Limb (tissue), 2 donors: ENCODE results near the gene MBLAC1.
"Not testable (repeated sequence)": the region's sequence is repeated elsewhere in the genome, so short reads cannot be mapped to it uniquely, and the experiment has no call there.

ENCODE experiments used
- DNase-seq, 2 donors: peaks; one replicate each; pipeline ENCODE4 v3.0.0-alpha.2; 2016; ENCODE audit errors: extremely low spot score in 2 of 2

MBLAC1 gene

DNA sequence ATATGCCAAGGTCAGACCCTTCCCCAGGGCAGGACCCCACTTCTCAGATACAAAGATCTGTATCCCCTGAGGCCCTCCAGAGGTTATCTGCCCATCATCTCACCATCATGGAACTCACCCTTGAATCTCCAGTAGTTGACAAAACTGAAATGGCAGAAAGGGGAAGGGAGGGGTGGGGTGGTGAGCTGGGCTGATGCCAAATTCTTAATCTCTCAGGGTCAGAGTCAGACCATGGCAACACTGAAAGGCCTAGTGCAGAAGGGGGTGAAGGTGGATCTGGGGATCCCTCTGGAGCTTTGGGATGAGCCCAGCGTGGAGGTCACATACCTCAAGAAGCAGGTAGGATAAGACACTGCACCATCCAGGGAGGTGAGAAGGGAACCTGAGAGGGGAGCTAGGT lies 4.2 kb upstream of the MBLAC1 start:
- DNase-seq, result no peak

DNA sequence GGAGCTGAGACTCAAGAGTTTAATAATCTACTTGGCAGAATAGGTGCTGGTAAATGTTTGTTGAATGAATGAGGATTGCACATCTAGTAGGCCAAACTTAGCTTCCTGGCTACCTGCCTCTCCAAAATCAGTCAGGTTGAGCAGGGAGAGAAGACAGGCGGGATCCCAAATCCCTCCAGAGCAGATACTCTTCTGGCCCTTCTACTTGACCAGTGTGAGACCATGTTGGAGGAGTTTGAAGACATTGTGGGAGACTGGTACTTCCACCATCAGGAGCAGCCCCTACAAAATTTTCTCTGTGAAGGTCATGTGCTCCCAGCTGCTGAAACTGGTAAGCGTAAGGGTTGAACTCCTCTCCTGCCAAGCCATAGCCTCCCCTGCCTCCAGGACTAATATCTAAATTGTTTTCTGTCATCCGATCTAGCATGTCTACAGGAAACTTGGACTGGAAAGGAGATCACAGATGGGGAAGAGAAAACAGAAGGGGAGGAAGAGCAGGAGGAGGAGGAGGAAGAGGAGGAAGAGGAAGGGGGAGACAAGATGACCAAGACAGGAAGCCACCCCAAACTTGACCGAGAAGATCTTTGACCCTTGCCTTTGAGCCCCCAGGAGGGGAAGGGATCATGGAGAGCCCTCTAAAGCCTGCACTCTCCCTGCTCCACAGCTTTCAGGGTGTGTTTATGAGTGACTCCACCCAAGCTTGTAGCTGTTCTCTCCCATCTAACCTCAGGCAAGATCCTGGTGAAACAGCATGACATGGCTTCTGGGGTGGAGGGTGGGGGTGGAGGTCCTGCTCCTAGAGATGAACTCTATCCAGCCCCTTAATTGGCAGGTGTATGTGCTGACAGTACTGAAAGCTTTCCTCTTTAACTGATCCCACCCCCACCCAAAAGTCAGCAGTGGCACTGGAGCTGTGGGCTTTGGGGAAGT lies 2.2 kb upstream of the MBLAC1 start:
- no peak for DNase-seq

DNA sequence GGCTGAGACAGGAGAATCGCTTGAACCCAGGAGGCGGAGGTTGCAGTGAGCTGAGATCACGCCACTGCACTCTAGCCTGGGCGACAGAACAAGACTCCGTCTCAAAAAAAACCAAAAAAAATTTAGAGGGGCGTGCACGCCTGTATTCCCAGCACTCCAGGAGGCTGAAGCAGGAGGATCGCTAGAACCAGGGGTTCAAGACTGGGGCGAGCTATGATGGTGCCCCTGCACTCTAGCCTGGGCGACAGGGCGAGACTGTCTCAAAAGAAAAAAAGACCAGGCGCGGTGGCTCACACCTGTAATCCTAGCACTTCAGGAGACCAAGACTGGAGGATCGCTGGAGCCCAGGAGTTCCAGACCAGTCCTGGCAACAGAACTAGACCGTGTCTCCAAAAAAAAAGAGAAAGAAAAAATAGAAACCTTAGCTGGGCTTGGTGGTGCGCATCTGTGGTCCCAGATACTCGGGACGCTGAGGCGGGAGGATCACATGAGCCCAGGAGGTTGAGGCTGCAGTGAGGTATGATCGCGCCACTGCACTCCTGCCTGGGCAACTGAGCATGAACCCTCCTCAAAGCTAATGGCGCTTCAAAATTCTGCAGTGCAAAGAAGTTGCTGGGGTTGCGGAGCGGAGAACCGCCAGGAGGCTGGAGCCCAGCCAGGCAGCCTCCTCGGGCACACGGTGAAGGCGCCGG lies 382 bp upstream of the MBLAC1 start:
- no peak for DNase-seq

DNA sequence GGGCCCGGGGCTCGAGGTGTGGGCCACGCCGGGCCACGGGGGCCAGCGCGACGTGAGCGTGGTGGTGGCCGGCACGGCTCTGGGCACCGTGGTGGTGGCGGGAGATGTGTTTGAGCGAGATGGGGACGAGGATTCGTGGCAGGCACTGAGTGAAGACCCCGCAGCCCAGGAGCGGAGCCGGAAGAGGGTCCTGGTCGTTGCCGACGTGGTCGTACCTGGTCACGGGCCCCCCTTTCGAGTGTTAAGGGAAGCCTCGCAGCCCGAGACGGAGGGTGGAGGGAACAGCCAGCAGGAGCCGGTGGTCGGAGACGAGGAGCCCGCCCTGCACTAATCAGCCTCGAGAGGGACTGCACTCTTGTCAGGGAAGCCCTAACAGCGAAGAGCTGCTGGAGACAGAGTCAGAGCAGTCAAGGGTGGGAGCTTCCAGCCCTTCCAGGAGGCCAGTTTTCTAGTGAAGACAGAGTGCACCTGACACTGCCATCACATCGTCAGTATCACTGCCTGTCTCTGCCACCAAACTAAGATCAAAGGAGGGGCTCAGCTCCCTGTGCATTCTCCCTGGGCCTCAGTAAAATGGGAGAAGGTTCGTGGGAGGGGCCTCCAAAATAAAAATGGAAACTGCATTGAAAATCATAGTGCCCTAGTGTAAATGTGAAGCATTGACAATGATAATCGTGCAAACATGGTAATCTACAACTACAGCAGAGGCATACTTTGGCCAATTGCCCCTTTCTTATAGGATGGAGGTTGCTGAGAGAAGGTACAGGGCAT lies 1.3 kb downstream of the MBLAC1 start:
- DNase-seq, result peak in 1 of 2 donors; percentile 64

DNA sequence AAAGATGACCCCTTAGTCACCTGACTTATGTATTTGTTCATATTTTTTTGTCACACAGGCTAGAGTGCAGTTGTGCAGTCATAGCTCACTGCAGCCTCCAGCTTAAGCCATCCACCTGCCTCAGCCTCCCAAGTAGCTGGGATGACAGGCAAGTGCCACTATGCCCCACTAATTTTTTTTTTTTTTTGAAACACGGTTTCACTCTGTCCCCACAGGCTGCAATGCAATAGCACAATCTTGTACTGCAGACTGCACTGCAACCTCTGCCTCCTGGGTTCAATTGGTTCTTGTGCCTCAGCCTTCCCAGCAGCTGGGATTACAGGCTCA lies 1.8 kb downstream of the MBLAC1 start:
- DNase-seq, result no peak

DNA sequence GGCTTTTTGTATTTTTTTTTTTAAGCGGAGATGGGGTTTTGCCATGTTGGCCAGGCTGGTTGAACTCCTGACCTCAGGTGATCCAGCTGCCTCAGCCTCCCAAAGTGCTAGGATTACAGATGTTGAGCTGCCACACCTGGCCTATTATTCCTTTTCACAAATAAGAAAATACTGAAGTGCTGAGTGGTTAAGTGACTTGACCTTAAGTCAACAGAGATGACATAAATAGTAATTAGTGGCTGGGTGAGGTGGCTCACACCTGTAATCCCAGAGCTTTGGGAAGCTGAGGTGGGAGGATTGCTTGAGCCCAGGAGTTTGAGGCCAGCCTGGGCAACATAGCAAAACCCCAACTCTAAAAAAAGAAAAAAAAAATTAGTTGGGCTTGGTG lies 3.4 kb downstream of the MBLAC1 start:
- not testable (repeated sequence) for DNase-seq

DNA sequence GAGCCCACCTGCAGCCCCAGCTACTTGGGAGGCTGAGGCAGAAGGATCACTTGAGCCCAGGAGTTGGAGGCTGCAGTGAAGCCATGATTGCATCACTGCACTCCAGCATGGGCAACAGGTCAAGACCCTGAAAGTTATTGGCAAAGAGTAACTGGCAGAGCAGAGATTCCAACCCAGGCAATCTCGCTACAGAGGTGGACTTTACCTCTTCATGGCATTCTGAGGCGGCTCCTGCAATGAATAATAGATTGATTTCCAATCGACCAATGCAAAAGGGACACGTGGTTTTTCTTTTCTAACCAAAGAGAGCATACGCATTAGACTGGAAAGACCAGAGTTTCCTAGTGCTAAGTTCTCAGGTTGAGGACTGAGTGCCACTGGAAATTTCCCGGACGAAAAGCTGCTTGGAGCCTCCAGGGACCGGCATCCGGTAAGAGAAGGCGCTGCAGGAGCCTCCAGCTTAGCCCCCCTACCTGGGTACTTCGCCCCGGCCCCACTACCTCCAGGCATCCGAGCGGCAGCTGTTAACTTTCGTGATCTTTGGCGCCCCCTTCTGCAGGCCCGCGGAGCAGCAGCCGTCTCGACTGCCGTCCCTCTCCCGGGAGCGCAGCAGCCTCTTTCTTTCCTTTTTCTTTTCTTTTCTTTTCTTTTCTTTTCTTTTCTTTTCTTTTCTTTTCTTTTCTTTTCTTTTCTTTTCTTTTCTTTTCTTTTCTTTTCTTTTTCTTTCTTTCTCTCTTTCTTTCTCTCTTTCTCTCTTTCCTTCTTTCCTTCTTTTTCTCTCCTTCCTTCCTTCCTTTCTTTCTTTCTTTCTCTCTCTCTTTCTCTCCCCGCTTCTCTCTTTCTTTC lies 4.1 kb downstream of the MBLAC1 start:
- peak; percentile 66 to 90 for DNase-seq

DNA sequence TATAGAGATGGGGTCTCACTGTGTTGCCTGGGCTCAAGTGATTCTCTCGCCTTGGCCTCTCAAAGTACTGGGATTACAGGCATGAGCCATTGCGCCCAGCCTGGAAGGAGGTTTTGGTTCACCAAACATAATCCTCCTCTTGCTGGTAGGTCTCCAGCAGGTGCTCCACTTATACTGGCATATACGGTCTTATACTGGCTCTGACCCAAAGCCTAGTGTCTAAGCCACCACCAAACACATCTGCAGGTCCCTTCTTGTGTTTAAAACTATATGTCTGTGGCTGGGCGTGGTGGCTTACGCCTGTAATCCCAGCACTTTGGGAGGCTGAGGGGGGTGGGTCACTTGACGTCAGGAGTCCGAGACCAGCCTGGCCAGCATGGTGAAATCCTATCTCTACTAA lies 5.4 kb downstream of the MBLAC1 start:
- no peak for DNase-seq

DNA sequence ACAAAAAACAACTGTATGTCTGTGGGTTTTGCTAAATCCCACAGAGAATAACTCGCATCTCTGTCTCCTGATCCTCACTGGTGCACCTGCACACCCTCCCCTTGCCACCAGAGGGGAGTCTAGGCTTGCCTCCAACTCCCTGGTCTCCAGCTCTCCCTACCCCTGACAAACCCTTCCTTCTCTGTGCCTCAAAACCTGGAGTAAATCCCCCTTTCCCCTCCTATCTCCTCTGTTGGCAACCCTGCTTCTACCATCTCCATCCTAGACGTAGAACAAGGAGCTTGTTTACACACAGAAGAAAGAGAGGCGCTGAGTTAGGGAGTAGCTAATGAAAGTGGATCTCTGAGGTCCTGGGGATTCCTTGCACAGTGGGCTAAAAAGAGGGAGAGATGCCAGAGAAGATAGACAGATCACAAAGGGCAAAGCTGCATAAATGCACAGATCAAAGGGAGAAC lies 6.0 kb downstream of the MBLAC1 start:
- DNase-seq, result peak; percentile 45 to 72

DNA sequence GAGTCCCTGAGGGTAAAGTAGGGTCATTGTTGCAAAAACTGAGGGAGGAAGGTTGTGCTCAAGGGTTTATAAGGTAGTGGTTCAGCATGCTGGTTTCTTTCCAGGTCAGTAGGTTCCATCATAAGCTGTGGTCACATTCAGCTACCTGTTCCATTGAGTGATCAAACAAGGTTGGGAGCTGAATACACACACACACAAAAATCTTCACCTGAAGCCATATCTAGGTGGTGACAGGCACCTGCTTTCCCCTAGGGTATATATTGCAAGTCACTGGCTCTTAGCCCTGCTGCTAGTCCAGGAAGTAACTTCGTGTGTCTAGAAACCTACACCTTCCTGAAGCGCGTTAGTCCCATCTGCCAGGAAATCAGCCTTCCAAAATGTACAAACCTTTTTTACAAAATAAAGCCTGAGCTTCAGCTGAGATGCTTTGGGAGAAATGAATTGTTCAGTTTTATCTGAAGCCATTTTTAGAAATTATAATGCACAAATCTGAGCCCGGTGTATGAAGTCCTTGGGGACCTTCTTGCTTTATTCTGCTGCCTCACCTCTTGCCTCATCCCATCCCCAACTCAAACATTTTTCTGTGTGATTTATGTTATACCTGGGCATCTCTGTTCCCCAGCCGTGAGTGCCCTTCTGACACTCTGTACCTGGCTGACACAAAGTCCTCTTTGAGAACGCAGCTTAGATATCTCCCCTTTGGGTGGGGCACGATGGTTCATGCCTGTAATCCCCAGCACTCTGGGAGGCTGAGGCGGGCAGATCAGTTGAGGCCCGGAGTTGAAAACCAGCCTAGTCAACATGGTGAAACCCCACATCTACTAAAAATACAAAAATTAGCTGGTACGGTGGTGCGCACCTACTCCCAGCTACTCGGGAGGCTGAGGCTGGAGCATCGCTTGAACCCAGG lies 11.3 kb downstream of the MBLAC1 start:
- DNase-seq, result no peak

DNA sequence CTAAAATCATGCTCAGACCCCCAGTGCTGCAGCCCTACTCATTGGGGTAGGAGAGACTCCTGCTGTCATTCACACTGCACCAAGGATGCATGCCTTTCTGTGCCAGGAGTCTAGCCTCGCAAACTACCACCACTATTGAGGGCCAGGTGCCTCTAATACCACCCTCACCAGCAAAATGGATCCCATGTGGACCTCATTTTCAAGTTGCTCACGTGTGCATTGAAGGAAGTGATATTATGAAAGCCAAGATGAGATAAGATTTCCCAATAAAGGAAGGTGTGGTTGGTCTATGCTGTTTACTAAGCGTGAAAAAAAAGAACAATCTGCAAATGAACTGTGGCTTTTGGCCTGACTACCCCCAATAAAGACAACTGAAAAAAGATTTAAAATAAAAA lies 14.8 kb downstream of the MBLAC1 start:
- no peak for DNase-seq

DNA sequence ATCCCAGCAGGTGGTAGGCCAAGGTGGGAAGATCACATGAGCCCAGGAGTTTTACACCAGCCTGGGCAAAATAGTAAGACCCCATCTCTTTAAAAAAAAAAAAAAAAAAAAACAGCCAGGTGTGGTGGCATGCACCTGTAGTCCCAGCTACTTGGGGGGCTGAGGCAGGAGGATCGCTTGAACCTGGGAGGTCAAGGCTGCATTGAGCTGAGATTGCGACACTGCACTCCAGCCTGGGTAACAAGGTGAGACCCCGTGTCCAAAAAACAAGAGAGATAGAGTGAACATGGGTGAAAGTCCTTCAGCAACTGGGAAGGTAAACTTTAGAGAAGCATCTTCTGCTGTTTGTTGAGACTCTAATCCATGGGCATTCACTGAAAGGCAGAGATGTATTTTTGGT lies 15.7 kb downstream of the MBLAC1 start:
- no peak for DNase-seq

DNA sequence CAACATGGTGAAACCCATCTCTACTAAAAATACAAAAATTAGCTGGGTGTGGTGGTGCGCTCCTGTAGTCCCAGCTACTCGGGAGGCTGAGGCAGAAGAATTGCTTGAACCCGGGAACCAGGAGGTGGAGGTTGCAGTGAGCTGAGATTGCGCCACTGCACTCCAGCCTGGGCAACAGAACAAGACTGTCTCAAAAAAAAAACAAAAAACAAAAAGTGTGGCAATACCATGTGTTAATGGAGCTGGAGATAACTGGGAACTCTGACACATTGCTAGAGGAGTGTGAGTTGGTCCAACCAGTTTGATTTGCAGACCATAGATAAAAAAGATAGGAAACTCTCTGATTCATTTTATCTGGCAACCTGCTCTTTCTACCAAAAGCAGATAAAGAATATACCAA lies 19.6 kb downstream of the MBLAC1 start:
- DNase-seq, result not testable (repeated sequence)

DNA sequence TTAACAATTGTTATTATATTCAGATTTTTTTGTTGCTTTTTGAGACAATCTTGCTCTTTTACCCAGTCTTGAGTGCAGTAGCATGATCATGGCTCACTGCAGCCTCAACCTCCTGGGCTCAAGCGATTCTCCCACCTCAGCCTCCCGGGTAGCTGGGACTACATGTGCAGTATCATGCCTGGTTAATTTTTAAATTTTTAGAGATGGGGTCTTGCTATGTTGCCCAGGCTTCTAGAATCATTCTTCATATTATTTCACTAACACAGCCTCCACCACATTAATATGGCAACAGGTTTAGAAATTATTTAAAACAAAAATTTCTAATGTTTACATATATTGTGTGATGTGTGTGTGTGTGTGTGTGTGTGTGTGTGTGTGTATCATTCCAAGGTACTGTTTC lies 20.5 kb downstream of the MBLAC1 start:
- no peak for DNase-seq

DNA sequence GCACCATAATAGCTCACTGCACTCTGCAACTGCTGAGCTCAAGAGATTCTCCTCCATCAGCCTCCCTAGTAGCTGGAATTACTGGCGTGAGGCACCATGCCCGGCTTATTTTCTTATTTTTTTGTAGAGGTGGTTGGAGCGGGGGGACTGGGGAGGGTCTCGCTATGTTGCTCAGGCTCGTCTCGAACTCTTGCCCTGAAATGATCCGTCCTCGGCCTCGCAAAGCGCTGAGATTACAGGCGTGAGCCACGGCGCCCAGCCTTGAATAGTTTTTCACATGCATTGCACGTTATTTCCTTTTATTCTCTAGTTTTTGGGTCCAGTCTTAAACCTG lies 21.4 kb downstream of the MBLAC1 start:
- no peak for DNase-seq

DNA sequence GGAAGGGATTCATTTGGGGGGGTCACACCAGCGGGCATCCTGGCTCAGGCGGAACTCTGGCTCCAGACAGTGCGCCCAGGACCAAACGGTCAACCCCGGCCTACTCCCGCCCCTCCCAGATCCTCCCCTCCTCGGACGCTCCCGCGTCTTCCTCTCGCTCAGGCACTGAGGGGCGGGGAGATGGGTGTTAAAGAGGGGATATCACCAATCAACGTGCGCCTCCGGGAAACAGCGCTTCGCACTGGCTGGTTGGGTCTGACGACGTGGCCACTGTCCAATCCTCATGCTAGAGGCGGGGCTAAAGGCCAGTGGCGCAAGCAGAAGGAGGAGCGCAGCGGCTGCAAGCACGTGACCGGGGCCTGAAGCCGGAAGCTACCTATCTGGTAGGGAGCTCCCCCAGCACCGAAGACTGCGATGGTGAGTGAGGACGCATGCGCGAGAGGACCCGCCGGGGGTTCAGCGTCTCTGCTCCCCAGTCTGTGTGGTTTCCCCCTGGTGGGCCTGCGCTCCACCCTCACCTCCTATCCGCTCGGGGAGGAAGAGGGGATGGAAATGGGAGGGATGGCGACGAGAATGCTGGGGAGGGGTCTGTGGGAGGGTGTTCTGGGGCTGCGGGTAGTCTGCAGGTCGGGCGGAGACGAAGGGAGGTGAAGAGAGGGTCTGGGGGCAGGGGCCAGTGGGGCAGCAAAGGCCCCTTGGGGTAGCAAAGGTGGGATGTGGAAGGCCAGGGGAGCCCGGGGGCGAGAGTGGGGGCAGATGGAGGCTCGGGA lies 22.0 kb downstream of the MBLAC1 start, which contains the start of gene LAMTOR4:
Gene LAMTOR4, plus strand, starts transcription at position 360 of the 770 bp plus-strand sequence. Its CDS starts 55 bp downstream, at position 415.
- DNase-seq, result peak; percentile 97 to 99

DNA sequence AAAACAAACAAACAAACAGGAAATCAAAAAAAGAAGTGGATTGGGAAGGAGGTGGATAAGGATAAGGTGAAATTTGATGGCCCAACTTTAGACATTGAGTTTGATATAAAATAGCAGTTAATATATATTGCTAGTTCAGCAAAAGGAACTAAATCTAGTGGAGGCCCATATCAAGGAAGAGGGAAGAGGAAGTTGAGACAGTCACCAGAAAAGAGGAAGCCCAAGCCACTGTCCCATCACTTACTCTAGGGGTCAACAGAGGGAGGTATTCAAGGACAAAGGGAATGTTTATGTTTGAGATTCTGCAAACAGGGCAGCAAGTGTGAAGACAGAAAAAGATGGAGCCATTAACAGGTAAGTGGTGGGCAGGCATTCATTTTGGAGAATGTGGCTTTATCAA lies 25.6 kb downstream of the MBLAC1 start:
- no peak for DNase-seq

DNA sequence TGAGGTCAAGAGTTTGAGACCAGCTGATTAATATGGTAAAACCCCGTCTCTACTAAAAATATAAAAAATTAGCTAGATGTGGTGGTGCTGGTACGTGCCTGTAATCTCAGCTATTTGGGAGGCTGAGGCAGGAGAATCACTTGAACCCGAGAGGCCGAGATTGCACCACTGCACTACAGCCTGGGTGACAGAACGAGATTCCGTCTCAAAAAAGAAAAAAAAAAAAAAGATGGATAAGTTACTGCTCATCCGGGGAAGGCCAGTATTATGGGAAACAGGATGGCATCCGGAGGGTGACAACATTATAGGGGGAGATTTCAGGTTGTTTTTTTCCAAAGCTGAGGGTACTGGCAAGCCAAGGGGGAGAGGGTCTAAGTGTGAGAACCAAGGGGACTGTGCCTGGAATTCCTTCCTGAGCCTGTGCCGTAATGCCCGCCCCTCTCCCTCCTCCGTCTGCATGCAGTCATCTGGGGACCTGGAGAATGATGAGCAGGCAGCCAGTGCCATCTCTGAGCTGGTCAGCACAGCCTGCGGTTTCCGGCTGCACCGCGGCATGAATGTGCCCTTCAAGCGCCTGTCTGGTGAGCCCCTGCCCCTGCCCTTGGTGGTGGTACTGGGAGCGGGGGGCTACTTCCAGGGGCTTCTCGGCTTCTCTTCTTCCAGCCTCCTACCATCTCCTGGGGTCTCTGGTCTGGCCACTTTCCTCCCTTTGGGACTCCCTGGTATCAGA lies 26.3 kb downstream of the MBLAC1 start:
- DNase-seq, result no peak
